ENCODE results near the gene SNAPC2.
"Not testable (repeated sequence)": the region's sequence is repeated elsewhere in the genome, so short reads cannot be mapped to it uniquely, and the experiment has no call there.

DNA sequence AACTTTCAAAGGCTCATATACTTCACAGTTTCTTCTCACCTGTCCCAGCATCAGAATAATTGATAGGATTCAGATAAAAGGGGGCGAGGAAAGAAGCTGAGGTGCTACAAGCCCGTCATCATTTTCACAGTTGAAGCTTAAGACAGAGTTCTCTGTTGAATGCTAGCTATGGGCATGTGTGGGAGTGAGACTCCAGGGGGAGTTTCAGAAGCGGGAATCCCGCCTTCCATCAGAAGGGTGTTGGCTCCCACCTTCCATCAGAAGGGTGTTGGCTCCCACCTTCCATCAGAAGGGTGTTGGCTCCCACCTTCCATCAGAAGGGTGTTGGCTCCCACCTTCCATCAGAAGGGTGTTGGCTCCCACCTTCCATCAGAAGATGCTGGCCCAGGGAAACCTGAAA is 40.9 kb downstream of the SNAPC2 start:
- TF ChIP-seq, protein P1, sequence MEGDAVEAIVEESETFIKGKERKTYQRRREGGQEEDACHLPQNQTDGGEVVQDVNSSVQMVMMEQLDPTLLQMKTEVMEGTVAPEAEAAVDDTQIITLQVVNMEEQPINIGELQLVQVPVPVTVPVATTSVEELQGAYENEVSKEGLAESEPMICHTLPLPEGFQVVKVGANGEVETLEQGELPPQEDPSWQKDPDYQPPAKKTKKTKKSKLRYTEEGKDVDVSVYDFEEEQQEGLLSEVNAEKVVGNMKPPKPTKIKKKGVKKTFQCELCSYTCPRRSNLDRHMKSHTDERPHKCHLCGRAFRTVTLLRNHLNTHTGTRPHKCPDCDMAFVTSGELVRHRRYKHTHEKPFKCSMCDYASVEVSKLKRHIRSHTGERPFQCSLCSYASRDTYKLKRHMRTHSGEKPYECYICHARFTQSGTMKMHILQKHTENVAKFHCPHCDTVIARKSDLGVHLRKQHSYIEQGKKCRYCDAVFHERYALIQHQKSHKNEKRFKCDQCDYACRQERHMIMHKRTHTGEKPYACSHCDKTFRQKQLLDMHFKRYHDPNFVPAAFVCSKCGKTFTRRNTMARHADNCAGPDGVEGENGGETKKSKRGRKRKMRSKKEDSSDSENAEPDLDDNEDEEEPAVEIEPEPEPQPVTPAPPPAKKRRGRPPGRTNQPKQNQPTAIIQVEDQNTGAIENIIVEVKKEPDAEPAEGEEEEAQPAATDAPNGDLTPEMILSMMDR (IDR thresholded peaks at IDR 0.05): not testable (repeated sequence)
- not testable (repeated sequence) for TF ChIP-seq TEAD4 (IDR thresholded peaks at IDR 0.05; ENCODE audit: borderline replicate concordance, insufficient read depth); GABPA (IDR thresholded peaks at IDR 0.05; ENCODE audit: low read depth); POLR2AphosphoS5 (IDR thresholded peaks at IDR 0.05; ENCODE audit: low read depth, low read length); TAF1 (IDR thresholded peaks at IDR 0.05; ENCODE audit: borderline replicate concordance, low read depth, low read length); MXI1 (IDR thresholded peaks at IDR 0.05; ENCODE audit: low read depth, low read length)
- TF ChIP-seq, protein P2, sequence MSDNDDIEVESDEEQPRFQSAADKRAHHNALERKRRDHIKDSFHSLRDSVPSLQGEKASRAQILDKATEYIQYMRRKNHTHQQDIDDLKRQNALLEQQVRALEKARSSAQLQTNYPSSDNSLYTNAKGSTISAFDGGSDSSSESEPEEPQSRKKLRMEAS (IDR thresholded peaks at IDR 0.05; ENCODE audit: low read depth): not testable (repeated sequence)
